Stomach (tissue), 19 donors: Measurements from ENCODE around the gene TBC1D3L. TPM values are rescaled to one million over a fixed set of nuclear protein-coding genes. Genes with fewer than 3 reads are reported as not detected.
"Not testable (repeated sequence)": the region's sequence is repeated elsewhere in the genome, so short reads cannot be mapped to it uniquely, and the experiment has no call there.

ENCODE experiments used
- DNase-seq, 2 donors: peaks; one replicate each; pipeline versions ENCODE4 v3.0.0 to v3.0.0-alpha.2; 2013 to 2019
- H3K27ac ChIP-seq, 5 donors: fragments of 200-600 bp in 4 of 5; sonication (generic) in 4 of 5; one replicate each; pipeline ENCODE4 v1.5.1; 2013 to 2019; ENCODE audit warnings: mild to moderate bottlenecking in 1 of 5, moderate library complexity in 1 of 5
- H3K27me3 ChIP-seq, 3 donors: fragments of 200-600 bp; sonication (generic); one replicate each; pipeline ENCODE4 v1.5.1; 2017 to 2019; ENCODE audit warnings: mixed run types in 1 of 3
- H3K36me3 ChIP-seq, 4 donors: fragments of 200-600 bp; sonication (generic); 1 replicate in 3 of 4; 2 replicates in 1 of 4; pipeline ENCODE4 v1.5.1; 2016 to 2019
- H3K4me1 ChIP-seq, 4 donors: fragments of 200-600 bp; sonication (generic); one replicate each; pipeline ENCODE4 v1.5.1; 2016 to 2019
- H3K4me3 ChIP-seq, 4 donors: fragments of 200-600 bp; sonication (generic) in 3 of 4; one replicate each; pipeline ENCODE4 v1.5.1; 2016 to 2019; ENCODE audit warnings: mild to moderate bottlenecking in 1 of 4
- H3K9me3 ChIP-seq, 4 donors: fragments of 200-600 bp; sonication (generic); one replicate each; pipeline ENCODE4 v1.5.1; 2016 to 2019
- WGBS, 5 donors: extraction: QIAGEN DNeasy Blood & Tissue Kit in 3 of 5; methylation state at CpG; one replicate each; pipeline versions ENCODE4 v1.1.5 to v1.1.7; 2013 to 2018; 5-methylcytosine and 5-hydroxymethylcytosine counted together
- intact Hi-C: fragments of 100-400 bp; cut with DNase I; formaldehyde crosslinking; loops from one replicate; pipeline ENCODE4 v1.15.1; 2023; ENCODE audit warnings: low total_unique reads
- long read RNA-seq, 10 donors: transcript quantifications; one replicate each; lab custom pipeline, GENCODE V29; 2026
- polyA plus RNA-seq, 3 donors: library from polyadenylated mRNA; stranded (reverse); fragments of 200-250 nt; gene quantifications; one replicate each; pipeline ENCODE4 v1.2.3, GENCODE V29; 2013
- small RNA-seq, 4 donors: library from RNA; depleted of rRNA; stranded (forward); fragments of <200 nt; gene quantifications; one replicate each; pipeline ENCODE3, GENCODE V24; 2016
- total RNA-seq, 5 donors: library from RNA; depleted of rRNA; stranded (reverse); fragments of >200 nt; gene quantifications; one replicate each; pipeline versions ENCODE4 v1.1.0 to v1.2.3, GENCODE V29; 2014 to 2016
- donor health status: healthy with polysubstance abuse.
- donor health status: Bipolar disorder and iron deficiency.
- donor health status: healthy.

Gene TBC1D3L
- total RNA-seq = 10 to 100 TPM in 3 of 5 donors, 1 to 10 TPM in 2; 2.8 to 21.0 (median 12.9) TPM
- 10 to 100 TPM in 1 of 3 donors, 1 to 10 TPM in 2; 5.5 to 19.0 (median 8.7) TPM for polyA plus RNA-seq
- long read RNA-seq, donor 1 = 0 reads
- long read RNA-seq, donor 2 = 0 reads
- long read RNA-seq, donor 3 = 0 reads
- long read RNA-seq, donor 4 = 0 reads
- long read RNA-seq, donor 5 = 0 reads
- long read RNA-seq, donor 6 = 0 reads
- long read RNA-seq, donor 7 = 0 reads
- long read RNA-seq, donor 8 = 0 reads
- long read RNA-seq, donor 9 = 0 reads
- long read RNA-seq, donor 10 = 0 reads

DNA sequence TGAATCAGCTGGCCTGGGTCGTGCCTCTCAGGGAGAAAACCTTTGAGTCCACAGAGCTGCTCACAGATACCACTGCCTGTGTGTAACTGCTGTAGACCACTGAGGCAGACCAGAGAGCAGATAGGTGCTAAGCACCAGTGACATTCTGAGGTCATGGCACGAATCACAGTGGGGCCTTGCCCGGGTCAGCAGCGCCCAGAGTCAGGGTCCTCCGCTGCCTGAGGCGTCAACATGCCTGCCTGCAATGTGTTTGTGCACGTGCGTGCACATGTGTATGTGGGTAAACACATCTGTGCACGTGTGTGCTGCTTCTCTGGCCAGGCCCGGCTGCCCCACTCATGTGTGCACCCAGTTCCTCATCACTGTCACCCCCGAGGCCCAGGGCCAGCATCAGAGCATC lies at the start of gene TBC1D3L:
Gene TBC1D3L (minus strand): TSS at position 101 of the 400 bp plus-strand sequence. CDS start 1,540 bp downstream, outside the sequence.
- H3K9me3 ChIP-seq, H3K36me3 ChIP-seq, H3K27me3 ChIP-seq, intact Hi-C loops, H3K4me3 ChIP-seq, H3K4me1 ChIP-seq, DNase-seq, H3K27ac ChIP-seq: not testable (repeated sequence)
- no CpG with 5 or more reads among the region's 11 CpGs for WGBS, 5 donors

DNA sequence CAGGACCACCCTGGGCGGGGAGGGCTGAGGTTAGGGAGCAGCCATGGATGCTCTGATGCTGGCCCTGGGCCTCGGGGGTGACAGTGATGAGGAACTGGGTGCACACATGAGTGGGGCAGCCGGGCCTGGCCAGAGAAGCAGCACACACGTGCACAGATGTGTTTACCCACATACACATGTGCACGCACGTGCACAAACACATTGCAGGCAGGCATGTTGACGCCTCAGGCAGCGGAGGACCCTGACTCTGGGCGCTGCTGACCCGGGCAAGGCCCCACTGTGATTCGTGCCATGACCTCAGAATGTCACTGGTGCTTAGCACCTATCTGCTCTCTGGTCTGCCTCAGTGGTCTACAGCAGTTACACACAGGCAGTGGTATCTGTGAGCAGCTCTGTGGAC lies 14.8 kb upstream of the TBC1D3L start, which contains the start of gene TBC1D3D:
Gene TBC1D3D (plus strand): TSS at position 301 of the 400 bp plus-strand sequence. CDS start 1,585 bp downstream, outside the sequence.
- H3K9me3 ChIP-seq, H3K27me3 ChIP-seq, H3K4me3 ChIP-seq, DNase-seq, H3K27ac ChIP-seq, H3K4me1 ChIP-seq, H3K36me3 ChIP-seq, intact Hi-C loops: not testable (repeated sequence)
- no CpG with 5 or more reads among the region's 11 CpGs for WGBS, 5 donors

Small RNA genes within 50 kb of the gene (small RNA-seq; reads per million reads assigned to genes)
- 0 reads per million in 4 donors for gene RF00001

Other genes with a start within 250 kb of the TBC1D3L start
- gene HNF1B, start 244.0 kb downstream of the TBC1D3L start, total RNA-seq = 10 to 100 TPM in 2 of 5 donors, 1 to 10 TPM in 2, under 1 TPM in 1; 0.58 to 19.2 (median 7.7) TPM
- gene HNF1B, start 244.0 kb downstream of the TBC1D3L start, polyA plus RNA-seq = 1 to 10 TPM; 4.4 to 7.3 (median 6.7) TPM
- gene TBC1D3K, start 64.6 kb downstream of the TBC1D3L start, total RNA-seq = under 1 TPM in 1 of 5 donors, not detected in 4; 0.37 TPM
- not detected for gene TBC1D3K, start 64.6 kb downstream of the TBC1D3L start, polyA plus RNA-seq
- gene TBC1D3D, start 14.9 kb upstream of the TBC1D3L start, total RNA-seq = not detected
- 1 to 10 TPM in 1 of 3 donors, not detected in 2; 1.7 TPM for gene TBC1D3D, start 14.9 kb upstream of the TBC1D3L start, polyA plus RNA-seq
- not detected for gene TBC1D3C, start 79.6 kb upstream of the TBC1D3L start, total RNA-seq
- 1 to 10 TPM in 1 of 3 donors, not detected in 2; 6.7 TPM for gene TBC1D3C, start 79.6 kb upstream of the TBC1D3L start, polyA plus RNA-seq
- gene TBC1D3E, start 138.9 kb upstream of the TBC1D3L start, total RNA-seq = 1 to 10 TPM in 1 of 5 donors, not detected in 4; 3.5 TPM
- gene TBC1D3E, start 138.9 kb upstream of the TBC1D3L start, polyA plus RNA-seq = not detected
- not detected for gene TBC1D3, start 203.5 kb upstream of the TBC1D3L start, total RNA-seq
- gene TBC1D3, start 203.5 kb upstream of the TBC1D3L start, polyA plus RNA-seq = not detected